CD4-positive, alpha-beta memory T cell (primary cell): ENCODE data around the gene SARM1. TPM values are rescaled to one million over a fixed set of nuclear protein-coding genes. Genes with fewer than 3 reads are reported as not detected.

Experiments used
- CTCF ChIA-PET: fragments of 350-600 bp; sonication (Branson Sonifier 250); formaldehyde crosslinking; loops from one replicate; lab custom pipeline; 2021; ENCODE audit warnings: inconsistent platforms; ENCODE audit not compliant: partially characterized antibody; lab: Charles Lee
- POLR2A ChIA-PET: fragments of 350-600 bp; sonication (Branson Sonifier 250); formaldehyde crosslinking; loops from one replicate; lab custom pipeline; 2021; ENCODE audit not compliant: partially characterized antibody; lab: Charles Lee
- DNase-seq, 5 donors: peaks; one replicate each; pipeline versions ENCODE4 v3.0.0 to v3.0.0-alpha.2; 2020 to 2022; ENCODE audit warnings: mixed read lengths in 1 of 5
- H3K27ac ChIP-seq: one replicate; pipeline ENCODE4 v1.7.0; 2013; ENCODE audit warnings: low read depth, low read length
- H3K27me3 ChIP-seq: 2 replicates; pipeline ENCODE4 v1.7.0; 2013; ENCODE audit warnings: mild to moderate bottlenecking, low read length, moderate library complexity; ENCODE audit not compliant: insufficient read depth
- H3K36me3 ChIP-seq: 2 replicates; pipeline ENCODE4 v1.7.0; 2013; ENCODE audit warnings: mild to moderate bottlenecking, low read length, moderate library complexity; ENCODE audit not compliant: insufficient read depth
- H3K4me1 ChIP-seq: 2 replicates; pipeline ENCODE4 v1.7.0; 2013; ENCODE audit warnings: mild to moderate bottlenecking, low read length, moderate library complexity; ENCODE audit not compliant: insufficient read depth
- H3K4me3 ChIP-seq, 2 donors: one replicate each; pipeline ENCODE4 v1.7.0; 2013; ENCODE audit warnings: low read length in 2 of 2, mild to moderate bottlenecking in 1 of 2
- H3K9me3 ChIP-seq, 2 donors: one replicate each; pipeline ENCODE4 v1.7.0; 2013; ENCODE audit warnings: low read length in 2 of 2, control low read depth in 1 of 2; ENCODE audit not compliant: control insufficient read depth in 1 of 2
- H3K27ac Mint-ChIP-seq, 7 donors: one replicate each; pipeline ENCODE4 v1.8.0; 2020 to 2021; ENCODE audit warnings: mixed read lengths in 7 of 7, mild to moderate bottlenecking in 6 of 7, inconsistent platforms in 3 of 7, moderate library complexity in 3 of 7
- H3K27me3 Mint-ChIP-seq, 2 donors: one replicate each; pipeline ENCODE4 v1.8.0; 2020 to 2021; ENCODE audit warnings: mixed read lengths in 2 of 2
- H3K36me3 Mint-ChIP-seq, 2 donors: one replicate each; pipeline ENCODE4 v1.8.0; 2020 to 2021; ENCODE audit warnings: mixed read lengths in 2 of 2, inconsistent platforms in 1 of 2, mild to moderate bottlenecking in 1 of 2
- H3K4me1 Mint-ChIP-seq, 4 donors: one replicate each; pipeline ENCODE4 v1.8.0; 2020 to 2021; ENCODE audit warnings: mixed read lengths in 4 of 4, mild to moderate bottlenecking in 1 of 4
- H3K4me3 Mint-ChIP-seq, 8 donors: one replicate each; pipeline ENCODE4 v1.8.0; 2020 to 2021; ENCODE audit warnings: mixed read lengths in 8 of 8, mild to moderate bottlenecking in 7 of 8, moderate library complexity in 6 of 8, inconsistent platforms in 3 of 8
- H3K9me3 Mint-ChIP-seq, 8 donors: one replicate each; pipeline ENCODE4 v1.8.0; 2020 to 2021; ENCODE audit warnings: mixed read lengths in 8 of 8, mild to moderate bottlenecking in 5 of 8, inconsistent platforms in 3 of 8, moderate library complexity in 1 of 8
- intact Hi-C: fragments of 100-400 bp; cut with micrococcal nuclease; formaldehyde crosslinking; loops from one replicate; pipeline ENCODE4 v1.15.1; 2023
- polyA plus RNA-seq, 2 donors: library from polyadenylated mRNA; unstranded; fragments of 300-500 nt; fragmentation: Illumina TruSeq; gene quantifications; one replicate each; pipeline ENCODE4 v1.2.3, GENCODE V29; 2021
- total RNA-seq, 2 experiments: library from RNA; stranded (reverse); gene quantifications; one replicate each; pipeline ENCODE4 v1.2.3, GENCODE V29; 2021

Gene SARM1
- total and polyA plus RNA-seq, 4 experiments from 2014 or later, result 7.3 to 40.3 (median 23.6) TPM

GRCh38 chr17:28327709-28328108 is 43.8 kb upstream of the SARM1 start:
- Histone ChIP-seq H3K4me1 (no peaks in the 10 kb centered on the region), H3K9me3 (no peaks in the 10 kb centered on the region), H3K27ac (no peak overlapping the region), H3K36me3 (peaks cover 6% of the 10 kb centered on the region), H3K27me3 (no peaks in the 10 kb centered on the region), H3K4me3 (no peak overlapping the region)
- H3K36me3 Mint-ChIP-seq, result peaks cover 13 to 32% of the 10 kb centered on the region in 2 donors
- H3K9me3 Mint-ChIP-seq, result no peaks in the 10 kb centered on the region
- no peaks in the 10 kb centered on the region for H3K27me3 Mint-ChIP-seq
- H3K4me3 Mint-ChIP-seq, result no peak overlapping the region
- H3K4me1 Mint-ChIP-seq, result peaks cover 0 to 8% (median 4%) of the 10 kb centered on the region in 4 donors
- ChIA-PET POLR2A (no interaction called here), CTCF (no interaction called here)
- no peak for DNase-seq
- intact Hi-C loops, result no loop called here
- H3K27ac Mint-ChIP-seq, result peak overlapping the region in 1 of 7 donors; percentile 19

GRCh38 chr17:28328325-28328724 is 43.2 kb upstream of the SARM1 start:
- peaks cover 6% of the 10 kb centered on the region for H3K36me3 ChIP-seq
- Mint-ChIP-seq H3K9me3 (no peaks in the 10 kb centered on the region), H3K27ac (no peak overlapping the region), H3K4me1 (peaks cover 0 to 14% (median 7%) of the 10 kb centered on the region in 4 donors), H3K27me3 (no peaks in the 10 kb centered on the region), H3K36me3 (peaks cover 13 to 32% of the 10 kb centered on the region in 2 donors), H3K4me3 (no peak overlapping the region)
- H3K4me1 ChIP-seq, result no peaks in the 10 kb centered on the region
- POLR2A ChIA-PET, result interaction anchor here (1.4 kb wide), 1 partner anchor 9 kb away, joined by 4 read pairs; the partner anchor contains the start of gene TMEM97
- CTCF ChIA-PET, result no interaction called here
- intact Hi-C loops, result no loop called here
- no peak for DNase-seq
- H3K27me3 ChIP-seq, result no peaks in the 10 kb centered on the region
- no peaks in the 10 kb centered on the region for H3K9me3 ChIP-seq
- H3K27ac ChIP-seq, result no peak overlapping the region
- no peak overlapping the region for H3K4me3 ChIP-seq

GRCh38 chr17:28330671-28331070 is 40.8 kb upstream of the SARM1 start:
- Mint-ChIP-seq H3K27me3 (no peaks in the 10 kb centered on the region), H3K27ac (peak overlapping the region in 1 of 7 donors; percentile 7), H3K4me3 (no peak overlapping the region), H3K36me3 (peaks cover 13 to 37% of the 10 kb centered on the region in 2 donors), H3K9me3 (no peaks in the 10 kb centered on the region), H3K4me1 (peaks cover 11 to 33% (median 25%) of the 10 kb centered on the region in 4 donors)
- intact Hi-C loops, result no loop called here
- ChIA-PET CTCF (interaction anchor here (1.4 to 1.6 kb wide), 2 partner anchors 13 to 36 kb away, joined by 4 to 7 read pairs; no protein-coding TSS in a partner anchor), POLR2A (interaction anchor here (0.8 to 0.9 kb wide), 2 partner anchors 26 to 621 kb away, joined by 3 read pairs; no protein-coding TSS in a partner anchor)
- Histone ChIP-seq H3K4me1 (peaks cover 14% of the 10 kb centered on the region), H3K27me3 (no peaks in the 10 kb centered on the region), H3K4me3 (no peak overlapping the region), H3K9me3 (no peaks in the 10 kb centered on the region), H3K27ac (no peak overlapping the region), H3K36me3 (peaks cover 6% of the 10 kb centered on the region)
- DNase-seq, result no peak

- ChIA-PET POLR2A (interaction anchor here (4.7 kb wide), 1 partner anchor 25 kb away, joined by 130 read pairs; the partner anchor contains the start of gene POLDIP2), CTCF (interaction anchor here (1.4 to 2.8 kb wide), 2 partner anchors 14 to 84 kb away, joined by 3 to 6 read pairs; no protein-coding TSS in a partner anchor)
- peaks cover 6% of the 10 kb centered on the region for H3K36me3 ChIP-seq
- Mint-ChIP-seq H3K36me3 (peaks cover 13 to 36% of the 10 kb centered on the region in 2 donors), H3K27me3 (no peaks in the 10 kb centered on the region), H3K4me3 (peak overlapping the region in 1 of 8 donors; percentile 25), H3K9me3 (no peaks in the 10 kb centered on the region), H3K27ac (peak overlapping the region in 5 of 7 donors; percentile 12 to 63 (median 54)), H3K4me1 (peaks cover 20 to 43% (median 34%) of the 10 kb centered on the region in 4 donors)
- intact Hi-C loops, result no loop called here
- H3K9me3 ChIP-seq, result no peaks in the 10 kb centered on the region
- peaks cover 26% of the 10 kb centered on the region for H3K4me1 ChIP-seq
- no peak for DNase-seq
- H3K27ac ChIP-seq, result no peak overlapping the region
- no peaks in the 10 kb centered on the region for H3K27me3 ChIP-seq
- no peak overlapping the region for H3K4me3 ChIP-seq
Measured at GRCh38 chr17:28331891-28332420, 39.5 kb upstream of the SARM1 start.

- ChIA-PET CTCF (interaction anchor here (1.4 to 2.8 kb wide), 4 partner anchors 8 to 83 kb away, joined by 3 to 6 read pairs (median 4); no protein-coding TSS in a partner anchor), POLR2A (interaction anchor here (0.9 to 4.7 kb wide), 3 partner anchors 14 to 23 kb away, joined by 4 to 130 read pairs (median 39); partner anchors contain the start of genes POLDIP2 and TMEM97)
- H3K9me3 Mint-ChIP-seq, result no peaks in the 10 kb centered on the region
- peaks cover 8 to 30% of the 10 kb centered on the region in 2 donors for H3K36me3 Mint-ChIP-seq
- H3K27ac Mint-ChIP-seq, result peak overlapping the region in 5 of 7 donors; percentile 64 to 98 (median 97)
- H3K27me3 ChIP-seq, result no peaks in the 10 kb centered on the region
- H3K4me3 Mint-ChIP-seq, result peak overlapping the region in 1 of 8 donors; percentile 95
- H3K4me1 ChIP-seq, result peaks cover 30% of the 10 kb centered on the region
- no peaks in the 10 kb centered on the region for H3K9me3 ChIP-seq
- DNase-seq, result no peak
- intact Hi-C loops, result no loop called here
- peaks cover 27 to 55% (median 42%) of the 10 kb centered on the region in 4 donors for H3K4me1 Mint-ChIP-seq
- H3K27ac ChIP-seq, result no peak overlapping the region
- H3K36me3 ChIP-seq, result no peaks in the 10 kb centered on the region
- no peaks in the 10 kb centered on the region for H3K27me3 Mint-ChIP-seq
- no peak overlapping the region for H3K4me3 ChIP-seq
Measured at GRCh38 chr17:28333083-28333746, 38.3 kb upstream of the SARM1 start.

- Histone ChIP-seq H3K4me1 (peaks cover 30% of the 10 kb centered on the region), H3K36me3 (peaks cover 4% of the 10 kb centered on the region), H3K27me3 (no peaks in the 10 kb centered on the region), H3K4me3 (peak overlapping the region in 1 of 2 donors; percentile 95), H3K9me3 (no peaks in the 10 kb centered on the region), H3K27ac (no peak overlapping the region)
- H3K4me3 Mint-ChIP-seq, result peak overlapping the region; percentile 95 to 98 (median 97)
- DNase-seq, result no peak
- H3K36me3 Mint-ChIP-seq, result peaks cover 3 to 25% of the 10 kb centered on the region in 2 donors
- intact Hi-C loops, result no loop called here
- POLR2A ChIA-PET, result interaction anchor here (3.5 to 4.7 kb wide), 2 partner anchors 15 to 22 kb away, joined by 39 to 130 read pairs; partner anchors contain the start of genes POLDIP2 and TMEM97
- CTCF ChIA-PET, result interaction anchor here (1.5 to 2.8 kb wide), 4 partner anchors 9 to 527 kb away, joined by 3 to 6 read pairs (median 4); no protein-coding TSS in a partner anchor
- H3K27me3 Mint-ChIP-seq, result no peaks in the 10 kb centered on the region
- H3K9me3 Mint-ChIP-seq, result no peaks in the 10 kb centered on the region
- H3K27ac Mint-ChIP-seq, result peak overlapping the region; percentile 97 to 98 (median 97)
- peaks cover 27 to 62% (median 42%) of the 10 kb centered on the region in 4 donors for H3K4me1 Mint-ChIP-seq
Measured at GRCh38 chr17:28334171-28334570, 37.3 kb upstream of the SARM1 start.
